WTC11 (cell line): Measurements from ENCODE around the gene HNRNPCL1. TPM values are rescaled to one million over a fixed set of nuclear protein-coding genes. Genes with fewer than 3 reads are reported as not detected.

Experiments
- ATAC-seq: fragments of 200-7000 bp; cut with Tn5 transposase; 2 replicates; pipeline ENCODE4 v1.10.0; 2021; ENCODE audit warnings: mild to moderate bottlenecking, moderate library complexity
- CTCF ChIA-PET: fragments of 300-600 bp; sonication (Branson Sonifier 250); formaldehyde crosslinking; loops from one replicate; lab custom pipeline; 2021; ENCODE audit warnings: antibody characterized with exemption; lab: Charles Lee
- POLR2A ChIA-PET: fragments of 350-600 bp; sonication (Branson Sonifier 250); formaldehyde crosslinking; loops from one replicate; lab custom pipeline; 2021; ENCODE audit warnings: antibody characterized with exemption; lab: Charles Lee
- DNase-seq: peaks from one replicate; pipeline ENCODE4 v3.0.0; 2021; ENCODE audit warnings: low spot score
- H3K27ac Mint-ChIP-seq: 2 replicates; pipeline ENCODE4 v1.8.0; 2021; ENCODE audit warnings: mixed read lengths
- H3K27me3 Mint-ChIP-seq: 2 replicates; pipeline ENCODE4 v1.8.0; 2021; ENCODE audit warnings: low read depth, mild to moderate bottlenecking, moderate library complexity, mixed read lengths
- H3K36me3 Mint-ChIP-seq: 2 replicates; pipeline ENCODE4 v1.8.0; 2021; ENCODE audit warnings: mixed read lengths
- H3K4me1 Mint-ChIP-seq: 2 replicates; pipeline ENCODE4 v1.8.0; 2022; ENCODE audit warnings: mixed read lengths
- H3K4me3 Mint-ChIP-seq: 2 replicates; pipeline ENCODE4 v1.8.0; 2021; ENCODE audit warnings: mild to moderate bottlenecking, moderate library complexity, mixed read lengths
- H3K9me3 Mint-ChIP-seq: 2 replicates; pipeline ENCODE4 v1.8.0; 2021; ENCODE audit warnings: mixed read lengths
- ATF1 ChIP-seq: sonication (generic); formaldehyde crosslinking; IDR thresholded peaks from 2 replicates; pipeline ENCODE4 v1.8.1; 2023; ENCODE audit warnings: mild to moderate bottlenecking, moderate library complexity, missing genetic modification reagents
- CBFB ChIP-seq: sonication (generic); formaldehyde crosslinking; IDR thresholded peaks from 2 replicates; pipeline ENCODE4 v1.8.1; 2022; ENCODE audit warnings: mild to moderate bottlenecking, low read depth, missing genetic modification reagents
- CREB1 ChIP-seq: sonication (generic); formaldehyde crosslinking; IDR thresholded peaks from 2 replicates; pipeline ENCODE4 v1.8.0; 2023; ENCODE audit warnings: mild to moderate bottlenecking, missing genetic modification reagents
- EMX1 ChIP-seq: fragments of 250-450 bp; sonication (Bioruptor Pico); IDR thresholded peaks from 2 replicates; pipeline ENCODE4 v1.8.0; 2021; ENCODE audit warnings: mild to moderate bottlenecking
- FOXJ3 ChIP-seq: sonication (generic); formaldehyde crosslinking; IDR thresholded peaks from 2 replicates; pipeline ENCODE4 v1.9.0; 2021; ENCODE audit warnings: missing genetic modification reagents, mild to moderate bottlenecking, borderline replicate concordance
- FOXP1 ChIP-seq: sonication (generic); formaldehyde crosslinking; IDR thresholded peaks from 2 replicates; pipeline ENCODE4 v1.8.0; 2022; ENCODE audit warnings: missing genetic modification reagents, mild to moderate bottlenecking, moderate library complexity, borderline replicate concordance
- GABPB1 ChIP-seq: sonication (generic); formaldehyde crosslinking; IDR thresholded peaks from 2 replicates; pipeline ENCODE4 v1.8.1; 2023; ENCODE audit warnings: mild to moderate bottlenecking, missing genetic modification reagents
- NFE2L1 ChIP-seq: sonication (generic); formaldehyde crosslinking; IDR thresholded peaks from 2 replicates; pipeline ENCODE4 v1.8.1; 2023; ENCODE audit warnings: missing genetic modification reagents
- NFYB ChIP-seq: sonication (generic); formaldehyde crosslinking; conservative IDR thresholded peaks from 2 replicates; pipeline ENCODE4 v1.8.0; 2022; ENCODE audit warnings: low read depth, missing genetic modification reagents
- NR3C1 ChIP-seq: sonication (generic); formaldehyde crosslinking; conservative IDR thresholded peaks from 2 replicates; pipeline ENCODE4 v1.8.1; 2023; ENCODE audit warnings: low read depth, mild to moderate bottlenecking, missing genetic modification reagents
- SP1 ChIP-seq: sonication (generic); formaldehyde crosslinking; conservative IDR thresholded peaks from 2 replicates; pipeline ENCODE4 v1.8.1; 2022; ENCODE audit warnings: missing genetic modification reagents
- ZNF219 ChIP-seq: sonication (generic); formaldehyde crosslinking; IDR thresholded peaks from 2 replicates; pipeline ENCODE4 v1.8.0; 2023; ENCODE audit warnings: missing genetic modification reagents, mild to moderate bottlenecking, borderline replicate concordance
- ZNF532 ChIP-seq: fragments of 250-450 bp; sonication (Bioruptor Pico); IDR thresholded peaks from 2 replicates; pipeline ENCODE4 v1.9.0; 2021; ENCODE audit warnings: mild to moderate bottlenecking, borderline replicate concordance
- total RNA-seq: library from RNA; stranded (reverse); gene quantifications from 3 replicates; pipeline ENCODE4 v1.2.3, GENCODE V29; 2021
- TF ChIP-seq, protein P1 (sequence below): sonication (generic); formaldehyde crosslinking; IDR thresholded peaks from 2 replicates; pipeline ENCODE4 v1.8.1; 2022; ENCODE audit warnings: mild to moderate bottlenecking, moderate library complexity, missing genetic modification reagents
- TF ChIP-seq, protein P2 (sequence below): sonication (generic); formaldehyde crosslinking; IDR thresholded peaks from 2 replicates; pipeline ENCODE4 v1.8.1; 2022; ENCODE audit warnings: missing genetic modification reagents, borderline replicate concordance
- TF ChIP-seq, protein P3 (sequence below): sonication (generic); formaldehyde crosslinking; IDR thresholded peaks from 2 replicates; pipeline ENCODE4 v1.8.1; 2023; ENCODE audit warnings: mild to moderate bottlenecking, missing genetic modification reagents
- TF ChIP-seq, protein P4 (sequence below): sonication (generic); formaldehyde crosslinking; conservative IDR thresholded peaks from 2 replicates; pipeline ENCODE4 v1.8.1; 2022; ENCODE audit warnings: mild to moderate bottlenecking, missing genetic modification reagents

The HNRNPCL1 gene
- total RNA-seq, 1 experiment from 2014 or later, result not detected

DNA sequence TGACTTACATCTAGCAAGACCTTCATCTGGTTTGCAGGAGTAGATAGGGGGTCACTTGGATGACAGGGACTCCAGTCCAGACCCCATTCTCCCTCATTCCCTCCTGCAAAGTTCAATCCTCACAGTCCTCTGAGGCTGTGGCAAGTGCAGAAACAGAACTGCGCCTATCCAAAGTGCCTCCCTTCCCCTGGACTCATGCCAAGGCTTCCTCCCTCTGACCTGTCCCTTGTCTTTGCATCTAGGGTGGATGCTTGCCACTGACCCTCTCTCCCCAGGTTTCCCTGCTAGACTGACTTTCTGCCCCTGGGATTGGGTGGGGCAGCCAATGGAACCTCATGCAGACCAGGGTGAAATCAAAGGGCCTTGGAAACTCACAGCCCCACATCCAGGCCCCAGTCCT is 38.6 kb downstream of the HNRNPCL1 start (continued):
- TF ChIP-seq, protein P1, sequence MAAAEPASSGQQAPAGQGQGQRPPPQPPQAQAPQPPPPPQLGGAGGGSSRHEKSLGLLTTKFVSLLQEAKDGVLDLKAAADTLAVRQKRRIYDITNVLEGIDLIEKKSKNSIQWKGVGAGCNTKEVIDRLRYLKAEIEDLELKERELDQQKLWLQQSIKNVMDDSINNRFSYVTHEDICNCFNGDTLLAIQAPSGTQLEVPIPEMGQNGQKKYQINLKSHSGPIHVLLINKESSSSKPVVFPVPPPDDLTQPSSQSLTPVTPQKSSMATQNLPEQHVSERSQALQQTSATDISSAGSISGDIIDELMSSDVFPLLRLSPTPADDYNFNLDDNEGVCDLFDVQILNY (CRISPR knock-in tag), result no peak
- TF ChIP-seq, all 79 proteins: peak for 0

DNA sequence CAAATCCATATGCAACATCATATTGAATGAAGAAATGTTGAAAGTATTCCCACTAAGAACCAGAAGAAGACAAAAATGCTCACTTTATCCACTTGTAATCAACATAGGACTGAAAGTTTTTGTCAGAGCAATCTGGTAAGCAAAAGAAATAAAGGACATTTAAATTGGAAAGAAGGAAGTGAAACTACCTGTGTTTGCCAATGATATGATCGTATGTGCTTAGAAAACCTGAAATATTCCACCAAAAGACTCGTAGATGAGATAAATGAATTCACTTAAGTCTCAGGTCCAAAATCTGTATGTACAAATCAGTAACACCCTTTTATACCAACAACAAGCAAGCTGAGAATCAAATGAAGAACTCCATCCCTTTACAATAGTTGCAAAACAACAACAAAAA is 48.8 kb downstream of the HNRNPCL1 start:
- POLR2A ChIA-PET, result no interaction called here
- no peak for DNase-seq
- CTCF ChIA-PET, result no interaction called here
- Mint-ChIP-seq H3K27ac (no peak overlapping the region), H3K9me3 (peaks cover 69% of the 10 kb centered on the region), H3K27me3 (peaks cover 30% of the 10 kb centered on the region), H3K36me3 (peaks cover 25% of the 10 kb centered on the region)
- TF ChIP-seq ZNF532 (no peak), ZNF219 (CRISPR knock-in tag) (no peak), CREB1 (CRISPR knock-in tag) (no peak), NFE2L1 (CRISPR knock-in tag) (no peak), SP1 (CRISPR knock-in tag) (no peak), EMX1 (CRISPR knock-in tag) (no peak), NFYB (CRISPR knock-in tag) (no peak), NR3C1 (no peak), GABPB1 (CRISPR knock-in tag) (no peak), FOXP1 (CRISPR knock-in tag) (no peak), CBFB (CRISPR knock-in tag) (no peak), ATF1 (CRISPR knock-in tag) (no peak), FOXJ3 (no peak)
- TF ChIP-seq, protein P2, sequence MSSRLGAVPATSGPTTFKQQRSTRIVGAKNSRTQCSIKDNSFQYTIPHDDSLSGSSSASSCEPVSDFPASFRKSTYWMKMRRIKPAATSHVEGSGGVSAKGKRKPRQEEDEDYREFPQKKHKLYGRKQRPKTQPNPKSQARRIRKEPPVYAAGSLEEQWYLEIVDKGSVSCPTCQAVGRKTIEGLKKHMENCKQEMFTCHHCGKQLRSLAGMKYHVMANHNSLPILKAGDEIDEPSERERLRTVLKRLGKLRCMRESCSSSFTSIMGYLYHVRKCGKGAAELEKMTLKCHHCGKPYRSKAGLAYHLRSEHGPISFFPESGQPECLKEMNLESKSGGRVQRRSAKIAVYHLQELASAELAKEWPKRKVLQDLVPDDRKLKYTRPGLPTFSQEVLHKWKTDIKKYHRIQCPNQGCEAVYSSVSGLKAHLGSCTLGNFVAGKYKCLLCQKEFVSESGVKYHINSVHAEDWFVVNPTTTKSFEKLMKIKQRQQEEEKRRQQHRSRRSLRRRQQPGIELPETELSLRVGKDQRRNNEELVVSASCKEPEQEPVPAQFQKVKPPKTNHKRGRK (CRISPR knock-in tag), result no peak
- TF ChIP-seq, protein P3, sequence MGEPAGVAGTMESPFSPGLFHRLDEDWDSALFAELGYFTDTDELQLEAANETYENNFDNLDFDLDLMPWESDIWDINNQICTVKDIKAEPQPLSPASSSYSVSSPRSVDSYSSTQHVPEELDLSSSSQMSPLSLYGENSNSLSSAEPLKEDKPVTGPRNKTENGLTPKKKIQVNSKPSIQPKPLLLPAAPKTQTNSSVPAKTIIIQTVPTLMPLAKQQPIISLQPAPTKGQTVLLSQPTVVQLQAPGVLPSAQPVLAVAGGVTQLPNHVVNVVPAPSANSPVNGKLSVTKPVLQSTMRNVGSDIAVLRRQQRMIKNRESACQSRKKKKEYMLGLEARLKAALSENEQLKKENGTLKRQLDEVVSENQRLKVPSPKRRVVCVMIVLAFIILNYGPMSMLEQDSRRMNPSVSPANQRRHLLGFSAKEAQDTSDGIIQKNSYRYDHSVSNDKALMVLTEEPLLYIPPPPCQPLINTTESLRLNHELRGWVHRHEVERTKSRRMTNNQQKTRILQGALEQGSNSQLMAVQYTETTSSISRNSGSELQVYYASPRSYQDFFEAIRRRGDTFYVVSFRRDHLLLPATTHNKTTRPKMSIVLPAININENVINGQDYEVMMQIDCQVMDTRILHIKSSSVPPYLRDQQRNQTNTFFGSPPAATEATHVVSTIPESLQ (CRISPR knock-in tag), result no peak
- TF ChIP-seq, protein P4, sequence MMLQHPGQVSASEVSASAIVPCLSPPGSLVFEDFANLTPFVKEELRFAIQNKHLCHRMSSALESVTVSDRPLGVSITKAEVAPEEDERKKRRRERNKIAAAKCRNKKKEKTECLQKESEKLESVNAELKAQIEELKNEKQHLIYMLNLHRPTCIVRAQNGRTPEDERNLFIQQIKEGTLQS (CRISPR knock-in tag), result no peak
- TF ChIP-seq, all 79 proteins: peak for 0
- no peak for ATAC-seq
- Mint-ChIP-seq H3K4me3 (no peak overlapping the region), H3K4me1 (no peaks in the 10 kb centered on the region)
